ENCODE measurements around the gene TMEM179. TPM values are rescaled to one million over a fixed set of nuclear protein-coding genes. Genes with fewer than 3 reads are reported as not detected.
"Not testable (repeated sequence)": the region's sequence is repeated elsewhere in the genome, so short reads cannot be mapped to it uniquely, and the experiment has no call there.

Gene TMEM179
- total RNA-seq, 1 donor from 2014 or later, result 0.75 TPM

DNA sequence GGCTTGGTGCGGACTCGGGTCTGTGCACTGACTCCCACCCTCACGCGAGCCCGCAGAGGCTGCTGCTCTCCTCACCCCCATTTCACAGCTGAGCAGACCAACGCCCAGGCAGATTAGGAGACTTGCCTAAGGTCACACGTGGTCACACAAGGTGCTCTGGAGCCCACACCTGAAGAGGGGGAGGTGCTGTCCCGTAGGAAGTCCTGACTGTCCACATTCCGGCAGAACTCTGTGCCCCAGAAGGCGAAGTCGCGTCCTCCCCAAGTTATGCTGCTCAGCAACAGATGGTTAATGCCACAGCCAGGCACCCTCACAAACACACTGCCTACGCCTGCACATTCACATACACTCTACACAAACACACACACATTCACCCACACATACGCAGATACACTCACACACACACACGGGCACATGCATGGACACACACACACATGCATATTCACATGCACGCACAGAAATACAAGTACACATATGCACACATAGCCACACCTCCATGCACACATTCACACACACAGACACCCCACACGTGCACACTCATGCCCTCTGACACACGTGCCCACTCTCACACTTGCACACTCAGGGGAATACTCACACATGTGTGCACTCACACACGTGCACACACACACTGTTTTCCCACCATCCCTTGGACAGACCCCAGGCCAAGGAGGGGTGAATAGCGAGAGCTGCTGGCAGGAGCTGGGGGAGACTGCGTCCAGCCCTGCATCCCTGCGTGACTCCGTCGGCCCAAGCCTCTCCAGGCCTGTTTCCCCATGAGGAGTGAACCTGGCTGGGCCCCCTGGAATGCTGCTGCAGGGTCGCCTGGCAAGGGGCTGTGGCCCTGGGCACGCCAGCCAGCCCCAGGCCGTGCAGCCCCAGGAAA lies 20.9 kb downstream of the TMEM179 start:
- TF ChIP-seq, protein P1, sequence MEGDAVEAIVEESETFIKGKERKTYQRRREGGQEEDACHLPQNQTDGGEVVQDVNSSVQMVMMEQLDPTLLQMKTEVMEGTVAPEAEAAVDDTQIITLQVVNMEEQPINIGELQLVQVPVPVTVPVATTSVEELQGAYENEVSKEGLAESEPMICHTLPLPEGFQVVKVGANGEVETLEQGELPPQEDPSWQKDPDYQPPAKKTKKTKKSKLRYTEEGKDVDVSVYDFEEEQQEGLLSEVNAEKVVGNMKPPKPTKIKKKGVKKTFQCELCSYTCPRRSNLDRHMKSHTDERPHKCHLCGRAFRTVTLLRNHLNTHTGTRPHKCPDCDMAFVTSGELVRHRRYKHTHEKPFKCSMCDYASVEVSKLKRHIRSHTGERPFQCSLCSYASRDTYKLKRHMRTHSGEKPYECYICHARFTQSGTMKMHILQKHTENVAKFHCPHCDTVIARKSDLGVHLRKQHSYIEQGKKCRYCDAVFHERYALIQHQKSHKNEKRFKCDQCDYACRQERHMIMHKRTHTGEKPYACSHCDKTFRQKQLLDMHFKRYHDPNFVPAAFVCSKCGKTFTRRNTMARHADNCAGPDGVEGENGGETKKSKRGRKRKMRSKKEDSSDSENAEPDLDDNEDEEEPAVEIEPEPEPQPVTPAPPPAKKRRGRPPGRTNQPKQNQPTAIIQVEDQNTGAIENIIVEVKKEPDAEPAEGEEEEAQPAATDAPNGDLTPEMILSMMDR (IDR thresholded peaks at IDR 0.05), result no peak
- Mint-ChIP-seq H3K4me3 (ENCODE audit: unreplicated experiment) (no peak overlapping the region), H3K36me3 (ENCODE audit: low read depth) (no peaks in the 10 kb centered on the region), H3K27ac (ENCODE audit: unreplicated experiment) (no peak overlapping the region), H3K27me3 (ENCODE audit: low read depth) (peaks cover 20% of the 10 kb centered on the region), H3K4me1 (ENCODE audit: low read depth) (no peaks in the 10 kb centered on the region), H3K9me3 (ENCODE audit: low read depth) (no peaks in the 10 kb centered on the region)
- no peak for DNase-seq (ENCODE audit: low spot score)

DNA sequence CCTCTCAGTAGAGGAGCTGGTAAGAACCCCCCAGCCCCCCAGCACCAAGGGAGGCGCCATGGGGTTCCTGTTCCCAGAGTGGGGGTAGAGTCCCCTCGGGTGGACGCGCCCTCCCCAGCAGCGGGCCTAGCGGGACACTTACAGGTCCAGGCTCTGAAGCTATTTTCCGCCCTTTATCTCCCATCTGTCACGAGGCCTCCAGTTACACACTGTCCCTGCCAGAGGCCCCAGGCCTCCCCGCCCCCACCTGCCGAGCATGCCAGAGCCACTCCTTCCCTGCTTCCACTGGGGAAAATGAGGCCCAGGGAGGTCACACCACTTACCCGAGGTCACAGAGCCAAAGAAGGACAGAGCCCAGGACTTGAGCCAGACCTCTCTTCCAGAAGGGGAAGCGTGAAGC lies 21.9 kb downstream of the TMEM179 start:
- H3K27me3 Mint-ChIP-seq (ENCODE audit: low read depth), result peaks cover 20% of the 10 kb centered on the region
- no peaks in the 10 kb centered on the region for H3K4me1 Mint-ChIP-seq (ENCODE audit: low read depth)
- H3K36me3 Mint-ChIP-seq (ENCODE audit: low read depth), result no peaks in the 10 kb centered on the region
- H3K9me3 Mint-ChIP-seq (ENCODE audit: low read depth), result no peaks in the 10 kb centered on the region
- H3K4me3 Mint-ChIP-seq (ENCODE audit: unreplicated experiment), result no peak overlapping the region
- DNase-seq (ENCODE audit: low spot score), result no peak
- TF ChIP-seq, protein P1 (IDR thresholded peaks at IDR 0.05), result no peak
- H3K27ac Mint-ChIP-seq (ENCODE audit: unreplicated experiment), result no peak overlapping the region

DNA sequence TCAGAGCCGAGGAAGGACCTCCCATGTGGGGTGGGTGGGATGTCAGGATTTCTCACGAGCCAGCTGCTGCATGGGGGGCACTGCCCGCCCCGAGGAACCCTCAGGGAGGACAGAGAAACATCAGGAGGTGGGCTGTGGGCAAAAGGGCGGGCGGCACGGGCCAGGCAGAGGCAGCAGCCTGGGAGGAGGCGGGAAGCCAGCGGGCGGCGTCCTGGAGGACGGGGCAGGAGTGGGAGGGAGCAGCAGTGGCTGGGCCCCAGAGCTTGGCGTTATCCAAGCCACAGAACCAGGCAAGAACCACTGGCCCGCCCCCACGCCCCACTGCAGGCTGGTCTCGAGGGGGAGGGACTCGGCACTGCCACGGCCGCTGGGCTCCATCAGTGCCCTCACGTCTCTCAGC lies 22.6 kb downstream of the TMEM179 start:
- Mint-ChIP-seq H3K9me3 (ENCODE audit: low read depth) (no peaks in the 10 kb centered on the region), H3K36me3 (ENCODE audit: low read depth) (no peaks in the 10 kb centered on the region), H3K4me3 (ENCODE audit: unreplicated experiment) (no peak overlapping the region), H3K27me3 (ENCODE audit: low read depth) (peaks cover 20% of the 10 kb centered on the region), H3K4me1 (ENCODE audit: low read depth) (no peaks in the 10 kb centered on the region), H3K27ac (ENCODE audit: unreplicated experiment) (no peak overlapping the region)
- no peak for DNase-seq (ENCODE audit: low spot score)
- TF ChIP-seq, protein P1 (IDR thresholded peaks at IDR 0.05), result no peak

DNA sequence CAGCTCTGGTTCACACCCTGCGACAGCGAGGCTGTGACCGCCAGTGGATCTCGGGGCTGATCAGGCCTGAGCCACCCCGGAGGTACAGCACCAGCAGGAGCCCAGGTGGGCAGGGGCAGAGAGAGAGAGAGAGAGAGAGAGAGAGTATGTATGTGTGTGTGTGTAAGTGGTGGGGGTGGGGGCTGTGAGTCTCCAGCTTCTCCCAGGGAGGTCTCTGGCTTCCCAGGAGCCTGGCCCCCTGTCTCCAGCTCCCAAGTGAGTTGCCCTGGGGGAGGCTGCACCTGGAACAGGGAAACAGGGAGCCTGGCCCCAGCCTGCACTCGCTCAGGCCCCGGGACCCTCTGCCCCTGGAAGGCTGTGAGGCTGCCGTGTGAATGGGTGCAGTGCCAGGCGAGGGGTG lies 23.1 kb downstream of the TMEM179 start:
- H3K4me3 Mint-ChIP-seq (ENCODE audit: unreplicated experiment), result no peak overlapping the region
- H3K9me3 Mint-ChIP-seq (ENCODE audit: low read depth), result no peaks in the 10 kb centered on the region
- no peak for DNase-seq (ENCODE audit: low spot score)
- no peaks in the 10 kb centered on the region for H3K4me1 Mint-ChIP-seq (ENCODE audit: low read depth)
- H3K36me3 Mint-ChIP-seq (ENCODE audit: low read depth), result no peaks in the 10 kb centered on the region
- TF ChIP-seq, protein P1 (IDR thresholded peaks at IDR 0.05), result no peak
- peaks cover 20% of the 10 kb centered on the region for H3K27me3 Mint-ChIP-seq (ENCODE audit: low read depth)
- H3K27ac Mint-ChIP-seq (ENCODE audit: unreplicated experiment), result no peak overlapping the region

DNA sequence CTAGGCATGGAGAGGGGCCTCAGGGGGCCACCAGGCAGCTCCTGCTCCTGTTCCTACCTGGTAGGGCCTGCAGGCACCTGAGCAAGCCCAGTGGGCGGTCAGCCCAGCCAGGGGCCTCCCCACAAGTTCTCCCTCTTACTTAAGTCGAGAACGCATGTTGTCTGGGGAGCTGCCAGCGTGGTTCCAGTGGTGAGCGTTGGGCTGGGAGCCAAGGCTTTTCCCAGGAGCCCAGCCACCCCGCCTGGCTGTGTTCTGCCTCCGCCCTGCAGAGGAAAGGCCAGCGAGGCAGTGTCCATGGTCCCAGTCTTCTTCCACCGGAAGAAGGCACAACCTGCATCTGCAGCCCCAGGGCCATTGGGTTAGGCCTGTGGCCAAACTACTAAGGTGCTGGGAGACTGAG lies 23.6 kb downstream of the TMEM179 start:
- Mint-ChIP-seq H3K4me1 (ENCODE audit: low read depth) (no peaks in the 10 kb centered on the region), H3K27ac (ENCODE audit: unreplicated experiment) (no peak overlapping the region), H3K36me3 (ENCODE audit: low read depth) (no peaks in the 10 kb centered on the region), H3K27me3 (ENCODE audit: low read depth) (peaks cover 18% of the 10 kb centered on the region), H3K4me3 (ENCODE audit: unreplicated experiment) (no peak overlapping the region), H3K9me3 (ENCODE audit: low read depth) (no peaks in the 10 kb centered on the region)
- TF ChIP-seq, protein P1 (IDR thresholded peaks at IDR 0.05), result no peak
- DNase-seq (ENCODE audit: low spot score), result no peak

DNA sequence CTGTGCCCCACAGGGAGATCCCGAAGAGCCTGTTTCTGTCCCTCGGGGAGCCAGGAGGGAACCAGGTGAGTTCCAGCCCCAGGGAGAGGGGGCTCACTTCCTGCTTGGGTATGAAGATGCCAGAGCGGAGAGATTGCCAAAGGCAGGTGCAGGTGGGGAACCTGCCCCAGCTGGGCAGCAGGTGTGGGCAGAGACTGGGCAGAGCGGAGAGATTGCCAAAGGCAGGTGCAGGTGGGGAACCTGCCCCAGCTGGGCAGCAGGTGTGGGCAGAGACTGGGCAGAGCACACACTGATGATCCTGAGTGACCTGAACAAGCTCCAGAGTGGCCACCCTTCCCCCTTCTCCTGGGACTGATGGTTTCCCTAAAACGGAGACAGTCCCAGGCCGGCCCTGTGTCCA lies 24.6 kb downstream of the TMEM179 start:
- not testable (repeated sequence) for H3K9me3 Mint-ChIP-seq (ENCODE audit: low read depth); DNase-seq (ENCODE audit: low spot score); H3K27ac Mint-ChIP-seq (ENCODE audit: unreplicated experiment); H3K36me3 Mint-ChIP-seq (ENCODE audit: low read depth); H3K4me1 Mint-ChIP-seq (ENCODE audit: low read depth); H3K4me3 Mint-ChIP-seq (ENCODE audit: unreplicated experiment)
- peaks cover 11% of the 10 kb centered on the region for H3K27me3 Mint-ChIP-seq (ENCODE audit: low read depth)
